ENCODE results near the gene THY1.

DNA sequence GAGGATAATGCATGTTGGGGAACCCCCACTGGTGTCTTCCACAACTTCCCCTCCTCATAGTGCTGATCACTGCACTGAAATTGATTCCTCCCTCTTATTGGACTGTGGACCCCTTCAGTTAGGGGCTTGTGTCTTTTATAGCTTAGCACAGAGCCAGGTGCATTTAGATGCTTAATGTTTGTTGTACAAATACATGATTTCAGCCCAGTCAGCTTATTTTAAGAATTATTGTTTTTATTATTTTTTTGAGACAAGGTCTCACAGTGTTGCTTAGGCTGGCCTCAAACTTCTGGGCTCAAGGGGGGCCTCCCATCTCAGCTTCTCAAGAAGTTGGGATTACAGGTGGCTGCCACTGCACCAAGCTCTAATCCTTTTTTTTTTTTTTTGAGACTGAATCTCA is 8.2 kb downstream of the THY1 start:
- TF ChIP-seq ZBED1 (IDR thresholded peaks at IDR 0.05) (no peak), NRF1 (conservative IDR thresholded peaks at IDR 0.05 in 1 of 2, IDR thresholded peaks at IDR 0.05 in 1 of 2) (no peak), SAFB2 (IDR thresholded peaks at IDR 0.05; ENCODE audit: borderline replicate concordance, low read depth, low read length, severe bottlenecking) (no peak), SMAD1 (IDR thresholded peaks at IDR 0.05; ENCODE audit: low read depth, low read length, partially characterized antibody) (no peak), HDGF (IDR thresholded peaks at IDR 0.05) (no peak), CHD4 (IDR thresholded peaks at IDR 0.05; ENCODE audit: insufficient read depth, insufficient replicate concordance, low read depth, low read length, poor library complexity, severe bottlenecking) (no peak), HCFC1 (IDR thresholded peaks at IDR 0.05; ENCODE audit: low read depth, low read length) (no peak), ZBTB17 (CRISPR knock-in tag; IDR thresholded peaks at IDR 0.05) (no peak)
- TF ChIP-seq, protein P1, sequence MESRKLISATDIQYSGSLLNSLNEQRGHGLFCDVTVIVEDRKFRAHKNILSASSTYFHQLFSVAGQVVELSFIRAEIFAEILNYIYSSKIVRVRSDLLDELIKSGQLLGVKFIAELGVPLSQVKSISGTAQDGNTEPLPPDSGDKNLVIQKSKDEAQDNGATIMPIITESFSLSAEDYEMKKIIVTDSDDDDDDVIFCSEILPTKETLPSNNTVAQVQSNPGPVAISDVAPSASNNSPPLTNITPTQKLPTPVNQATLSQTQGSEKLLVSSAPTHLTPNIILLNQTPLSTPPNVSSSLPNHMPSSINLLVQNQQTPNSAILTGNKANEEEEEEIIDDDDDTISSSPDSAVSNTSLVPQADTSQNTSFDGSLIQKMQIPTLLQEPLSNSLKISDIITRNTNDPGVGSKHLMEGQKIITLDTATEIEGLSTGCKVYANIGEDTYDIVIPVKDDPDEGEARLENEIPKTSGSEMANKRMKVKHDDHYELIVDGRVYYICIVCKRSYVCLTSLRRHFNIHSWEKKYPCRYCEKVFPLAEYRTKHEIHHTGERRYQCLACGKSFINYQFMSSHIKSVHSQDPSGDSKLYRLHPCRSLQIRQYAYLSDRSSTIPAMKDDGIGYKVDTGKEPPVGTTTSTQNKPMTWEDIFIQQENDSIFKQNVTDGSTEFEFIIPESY (CRISPR knock-in tag; IDR thresholded peaks at IDR 0.05), result no peak
- TF ChIP-seq, protein P2, sequence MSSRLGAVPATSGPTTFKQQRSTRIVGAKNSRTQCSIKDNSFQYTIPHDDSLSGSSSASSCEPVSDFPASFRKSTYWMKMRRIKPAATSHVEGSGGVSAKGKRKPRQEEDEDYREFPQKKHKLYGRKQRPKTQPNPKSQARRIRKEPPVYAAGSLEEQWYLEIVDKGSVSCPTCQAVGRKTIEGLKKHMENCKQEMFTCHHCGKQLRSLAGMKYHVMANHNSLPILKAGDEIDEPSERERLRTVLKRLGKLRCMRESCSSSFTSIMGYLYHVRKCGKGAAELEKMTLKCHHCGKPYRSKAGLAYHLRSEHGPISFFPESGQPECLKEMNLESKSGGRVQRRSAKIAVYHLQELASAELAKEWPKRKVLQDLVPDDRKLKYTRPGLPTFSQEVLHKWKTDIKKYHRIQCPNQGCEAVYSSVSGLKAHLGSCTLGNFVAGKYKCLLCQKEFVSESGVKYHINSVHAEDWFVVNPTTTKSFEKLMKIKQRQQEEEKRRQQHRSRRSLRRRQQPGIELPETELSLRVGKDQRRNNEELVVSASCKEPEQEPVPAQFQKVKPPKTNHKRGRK (tag; IDR thresholded peaks at IDR 0.05), result no peak
